MM.1S (cell line): ENCODE data around the gene EPB42.

Experiments
- EZH2phosphoT487 ChIP-seq: fragments of 300-600 bp; sonication (generic); IDR thresholded peaks from 2 replicates; pipeline ENCODE4 v1.6.1; 2018; ENCODE audit warnings: antibody characterized with exemption, low read length
- TF ChIP-seq, protein P1 (sequence below): fragments of 300-600 bp; sonication (generic); IDR thresholded peaks from 2 replicates; pipeline ENCODE4 v1.5.1; 2016; ENCODE audit warnings: antibody characterized with exemption, low read length, mixed read lengths

DNA sequence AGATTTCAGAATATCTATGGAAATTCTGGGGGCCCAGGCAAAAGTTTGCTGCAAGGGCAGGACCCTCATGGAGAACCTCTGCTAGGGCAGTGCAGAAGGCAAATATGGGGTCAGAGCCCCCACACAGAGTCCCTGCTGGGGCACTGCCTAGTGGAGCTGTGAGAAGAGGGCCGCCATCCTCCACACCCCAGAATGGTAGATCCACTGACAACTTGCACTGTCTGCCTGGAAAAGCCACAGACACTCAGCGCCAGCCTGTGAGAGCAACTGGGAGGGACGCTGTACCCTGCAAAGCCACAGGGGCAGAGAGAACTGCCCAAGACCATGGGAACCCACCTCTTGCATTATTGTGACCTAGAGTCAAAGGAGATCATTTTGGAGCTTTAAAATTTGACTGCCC, 21.8 kb downstream of the EPB42 start:
- TF ChIP-seq, protein P1, sequence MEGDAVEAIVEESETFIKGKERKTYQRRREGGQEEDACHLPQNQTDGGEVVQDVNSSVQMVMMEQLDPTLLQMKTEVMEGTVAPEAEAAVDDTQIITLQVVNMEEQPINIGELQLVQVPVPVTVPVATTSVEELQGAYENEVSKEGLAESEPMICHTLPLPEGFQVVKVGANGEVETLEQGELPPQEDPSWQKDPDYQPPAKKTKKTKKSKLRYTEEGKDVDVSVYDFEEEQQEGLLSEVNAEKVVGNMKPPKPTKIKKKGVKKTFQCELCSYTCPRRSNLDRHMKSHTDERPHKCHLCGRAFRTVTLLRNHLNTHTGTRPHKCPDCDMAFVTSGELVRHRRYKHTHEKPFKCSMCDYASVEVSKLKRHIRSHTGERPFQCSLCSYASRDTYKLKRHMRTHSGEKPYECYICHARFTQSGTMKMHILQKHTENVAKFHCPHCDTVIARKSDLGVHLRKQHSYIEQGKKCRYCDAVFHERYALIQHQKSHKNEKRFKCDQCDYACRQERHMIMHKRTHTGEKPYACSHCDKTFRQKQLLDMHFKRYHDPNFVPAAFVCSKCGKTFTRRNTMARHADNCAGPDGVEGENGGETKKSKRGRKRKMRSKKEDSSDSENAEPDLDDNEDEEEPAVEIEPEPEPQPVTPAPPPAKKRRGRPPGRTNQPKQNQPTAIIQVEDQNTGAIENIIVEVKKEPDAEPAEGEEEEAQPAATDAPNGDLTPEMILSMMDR = no peak
- TF ChIP-seq EZH2phosphoT487 = no peak
